Activated T-helper 1 cell treated with anti-CD3 and anti-CD28 coated beads, Interleukin-12 subunit alpha, Interleukin-12 subunit beta, Interleukin-2, Interleukin-4 antibody, amounts not matched to agents 30 ng/mL and 10 ng/mL and 1 ng/mL, durations not matched to agents 14 hours and 24 hours and 36 hours (primary cell): Measurements from ENCODE around the gene MLLT1. TPM values are rescaled to one million over a fixed set of nuclear protein-coding genes. Genes with fewer than 3 reads are reported as not detected.

ENCODE experiments used
- DNase-seq: peaks from one replicate; pipeline ENCODE4 v3.0.0; 2021; ENCODE audit warnings: low spot score
- H3K27ac Mint-ChIP-seq: one replicate; pipeline ENCODE4 v1.8.0; 2021; ENCODE audit warnings: mild to moderate bottlenecking, mixed read lengths
- H3K27me3 Mint-ChIP-seq: one replicate; pipeline ENCODE4 v1.8.0; 2022; ENCODE audit warnings: mild to moderate bottlenecking, moderate library complexity, mixed read lengths; ENCODE audit not compliant: insufficient read depth
- H3K36me3 Mint-ChIP-seq: one replicate; pipeline ENCODE4 v1.8.0; 2021; ENCODE audit warnings: low read depth, mixed read lengths
- H3K4me1 Mint-ChIP-seq: one replicate; pipeline ENCODE4 v1.8.0; 2021; ENCODE audit warnings: low read depth, mixed read lengths
- H3K4me3 Mint-ChIP-seq: one replicate; pipeline ENCODE4 v1.8.0; 2021; ENCODE audit warnings: mild to moderate bottlenecking, moderate library complexity, mixed read lengths
- H3K9me3 Mint-ChIP-seq: one replicate; pipeline ENCODE4 v1.8.0; 2021; ENCODE audit warnings: mixed read lengths
- intact Hi-C: fragments of 100-400 bp; cut with micrococcal nuclease; formaldehyde crosslinking; loops from one replicate; pipeline ENCODE4 v1.15.1; 2024
- total RNA-seq: library from RNA; stranded (reverse); gene quantifications from 2 replicates; pipeline ENCODE4 v1.2.3, GENCODE V29; 2022

The MLLT1 gene
- total RNA-seq, 1 donor from 2014 or later: 77.4 TPM

DNA sequence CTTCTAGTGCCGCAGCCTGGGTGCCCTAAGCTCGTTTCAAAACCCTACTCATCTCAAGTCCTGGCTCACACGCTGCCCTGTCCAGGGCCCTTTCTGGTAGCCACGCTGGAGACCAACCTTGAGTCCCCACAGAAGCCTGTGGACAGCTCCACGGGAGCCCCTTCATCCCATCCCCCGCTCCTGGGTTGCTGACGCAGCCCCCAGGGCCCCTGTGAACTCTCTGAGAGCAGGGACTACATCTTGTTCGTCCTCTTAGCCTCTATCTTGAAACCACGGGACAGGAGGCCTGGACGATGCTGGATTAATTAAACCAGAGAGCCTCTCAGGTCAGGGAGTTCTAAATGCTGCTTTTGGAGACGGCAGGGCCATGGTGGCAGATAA is 7.4 kb downstream of the MLLT1 start:
- intact Hi-C loops: no loop called here
- peaks cover 14% of the 10 kb centered on the region for H3K4me1 Mint-ChIP-seq

GRCh38 chr19:6271721-6272410 is 7.9 kb downstream of the MLLT1 start:
- peaks cover 18% of the 10 kb centered on the region for H3K36me3 Mint-ChIP-seq
- no peaks in the 10 kb centered on the region for H3K27me3 Mint-ChIP-seq
- H3K4me1 Mint-ChIP-seq: peaks cover 11% of the 10 kb centered on the region
- H3K4me3 Mint-ChIP-seq: no peak overlapping the region
- intact Hi-C loops: no loop called here
- H3K27ac Mint-ChIP-seq: no peak overlapping the region
- H3K9me3 Mint-ChIP-seq: no peaks in the 10 kb centered on the region
- no peak for DNase-seq

More for the DNA sequence above, 7.4 kb downstream of the MLLT1 start:
- H3K4me3 Mint-ChIP-seq: no peak overlapping the region
- H3K27ac Mint-ChIP-seq: no peak overlapping the region
- no peaks in the 10 kb centered on the region for H3K9me3 Mint-ChIP-seq
- peaks cover 19% of the 10 kb centered on the region for H3K36me3 Mint-ChIP-seq
- H3K27me3 Mint-ChIP-seq: no peaks in the 10 kb centered on the region
- no peak for DNase-seq

- peaks cover 15% of the 10 kb centered on the region for H3K36me3 Mint-ChIP-seq
- no peaks in the 10 kb centered on the region for H3K9me3 Mint-ChIP-seq
- no peak overlapping the region for H3K27ac Mint-ChIP-seq
- no peak overlapping the region for H3K4me3 Mint-ChIP-seq
- DNase-seq: no peak
- no peaks in the 10 kb centered on the region for H3K27me3 Mint-ChIP-seq
- intact Hi-C loops: no loop called here
- peaks cover 5% of the 10 kb centered on the region for H3K4me1 Mint-ChIP-seq
Measured at GRCh38 chr19:6271251-6271650, 8.5 kb downstream of the MLLT1 start.

DNA sequence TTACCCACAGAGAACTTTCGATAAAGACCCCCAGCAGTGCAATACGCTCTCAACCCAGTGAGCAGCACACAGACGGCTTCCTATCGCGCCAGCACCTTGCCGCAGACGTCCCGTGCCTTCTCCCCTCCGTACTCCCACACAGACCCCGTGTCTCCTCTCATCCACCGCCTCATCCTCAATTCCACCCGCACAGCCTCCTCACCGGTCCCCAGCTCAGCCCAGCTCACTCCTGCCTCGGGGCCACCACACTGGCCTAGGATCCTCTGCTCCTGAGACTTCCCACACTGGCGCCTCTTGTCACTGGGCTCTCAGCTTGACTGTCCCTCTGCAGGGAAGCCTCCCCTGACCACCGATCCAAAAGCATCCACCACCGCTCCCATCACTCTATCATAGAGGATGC is 9.0 kb downstream of the MLLT1 start:
- intact Hi-C loops: no loop called here
- H3K27ac Mint-ChIP-seq: no peak overlapping the region
- peaks cover 5% of the 10 kb centered on the region for H3K4me1 Mint-ChIP-seq

GRCh38 chr19:6270076-6270745 is 9.6 kb downstream of the MLLT1 start:
- Mint-ChIP-seq H3K27ac (no peak overlapping the region), H3K9me3 (no peaks in the 10 kb centered on the region), H3K36me3 (peaks cover 15% of the 10 kb centered on the region), H3K27me3 (no peaks in the 10 kb centered on the region), H3K4me3 (no peak overlapping the region), H3K4me1 (peaks cover 5% of the 10 kb centered on the region)
- no peak for DNase-seq
- intact Hi-C loops: no loop called here

More for the DNA sequence above, 9.0 kb downstream of the MLLT1 start:
- no peaks in the 10 kb centered on the region for H3K27me3 Mint-ChIP-seq
- no peak for DNase-seq
- H3K4me3 Mint-ChIP-seq: no peak overlapping the region
- no peaks in the 10 kb centered on the region for H3K9me3 Mint-ChIP-seq
- H3K36me3 Mint-ChIP-seq: peaks cover 15% of the 10 kb centered on the region

DNA sequence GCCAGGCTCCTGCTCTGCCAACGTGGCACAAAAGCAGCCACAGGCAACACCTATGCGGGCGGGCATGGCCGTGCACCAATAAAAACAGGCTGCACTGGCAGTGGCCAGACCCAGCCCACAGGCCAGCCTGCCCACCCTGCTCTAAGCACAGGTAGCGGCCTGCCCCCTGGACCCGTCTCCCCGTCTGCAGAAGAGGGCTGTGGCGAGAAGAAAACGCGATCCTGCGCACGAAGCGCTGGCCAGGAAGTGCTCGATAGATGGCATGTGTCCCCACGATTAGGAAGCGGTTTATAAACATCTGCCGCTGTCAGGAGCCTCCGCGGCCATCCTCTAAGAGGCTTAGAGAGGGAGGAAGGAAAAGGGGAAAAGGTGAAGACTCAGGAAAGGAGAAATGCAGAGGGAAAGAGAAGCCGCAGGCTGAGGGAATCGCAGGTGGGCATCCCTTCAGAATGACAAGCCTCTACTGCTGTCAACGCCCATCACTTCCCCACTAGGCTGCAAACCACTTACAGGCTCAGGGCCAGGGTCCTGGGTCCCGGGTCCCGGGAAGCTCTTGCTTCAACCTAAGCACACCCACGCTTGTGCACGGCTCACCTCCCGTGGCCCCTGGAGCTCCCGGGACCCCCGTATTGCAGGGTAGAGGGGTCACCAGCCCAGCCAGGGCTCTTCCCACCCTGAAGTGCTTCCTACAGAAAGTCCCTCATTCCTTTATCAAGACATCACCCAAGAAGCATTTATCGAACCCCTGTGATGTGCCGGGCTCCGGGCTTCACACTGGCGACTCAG is 10.5 kb downstream of the MLLT1 start:
- H3K9me3 Mint-ChIP-seq: no peaks in the 10 kb centered on the region
- H3K36me3 Mint-ChIP-seq: peaks cover 15% of the 10 kb centered on the region
- H3K27ac Mint-ChIP-seq: no peak overlapping the region
- DNase-seq: no peak
- no peak overlapping the region for H3K4me3 Mint-ChIP-seq
- intact Hi-C loops: no loop called here
- peaks cover 5% of the 10 kb centered on the region for H3K4me1 Mint-ChIP-seq
- H3K27me3 Mint-ChIP-seq: no peaks in the 10 kb centered on the region

GRCh38 chr19:6268382-6268771 is 11.4 kb downstream of the MLLT1 start:
- Mint-ChIP-seq H3K4me3 (no peak overlapping the region), H3K27ac (peak overlapping the region; percentile 33), H3K4me1 (peaks cover 5% of the 10 kb centered on the region), H3K9me3 (no peaks in the 10 kb centered on the region), H3K27me3 (no peaks in the 10 kb centered on the region), H3K36me3 (peaks cover 18% of the 10 kb centered on the region)
- no peak for DNase-seq
- intact Hi-C loops: no loop called here

- no peaks in the 10 kb centered on the region for H3K9me3 Mint-ChIP-seq
- DNase-seq: no peak
- peak overlapping the region; percentile 33 for H3K27ac Mint-ChIP-seq
- peaks cover 19% of the 10 kb centered on the region for H3K36me3 Mint-ChIP-seq
- no peaks in the 10 kb centered on the region for H3K27me3 Mint-ChIP-seq
- intact Hi-C loops: no loop called here
- H3K4me3 Mint-ChIP-seq: no peak overlapping the region
- peaks cover 5% of the 10 kb centered on the region for H3K4me1 Mint-ChIP-seq
Measured at GRCh38 chr19:6267552-6268381, 12.0 kb downstream of the MLLT1 start.

DNA sequence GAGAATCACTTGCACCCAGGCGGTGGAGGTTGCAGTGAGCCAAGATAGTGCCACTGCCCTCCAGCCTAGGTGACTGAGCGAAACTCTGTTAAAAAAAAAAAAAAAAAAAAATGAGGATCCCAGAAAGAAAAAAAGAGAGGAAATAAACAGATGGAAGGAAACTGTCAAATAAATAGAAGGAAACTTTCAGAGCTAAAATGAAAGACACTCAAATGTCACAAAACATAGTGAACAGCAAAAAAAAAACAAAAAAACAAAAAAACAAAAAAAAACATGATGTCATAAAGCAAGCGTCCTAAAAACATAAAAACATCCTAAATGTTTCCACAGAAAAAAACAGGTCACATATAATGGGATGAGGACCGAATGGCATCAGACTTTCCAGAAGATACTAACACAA is 15.0 kb downstream of the MLLT1 start:
- intact Hi-C loops: no loop called here
- Mint-ChIP-seq H3K9me3 (no peaks in the 10 kb centered on the region), H3K27me3 (no peaks in the 10 kb centered on the region), H3K36me3 (peaks cover 13% of the 10 kb centered on the region), H3K4me3 (no peak overlapping the region), H3K4me1 (no peaks in the 10 kb centered on the region), H3K27ac (no peak overlapping the region)
- DNase-seq: no peak

DNA sequence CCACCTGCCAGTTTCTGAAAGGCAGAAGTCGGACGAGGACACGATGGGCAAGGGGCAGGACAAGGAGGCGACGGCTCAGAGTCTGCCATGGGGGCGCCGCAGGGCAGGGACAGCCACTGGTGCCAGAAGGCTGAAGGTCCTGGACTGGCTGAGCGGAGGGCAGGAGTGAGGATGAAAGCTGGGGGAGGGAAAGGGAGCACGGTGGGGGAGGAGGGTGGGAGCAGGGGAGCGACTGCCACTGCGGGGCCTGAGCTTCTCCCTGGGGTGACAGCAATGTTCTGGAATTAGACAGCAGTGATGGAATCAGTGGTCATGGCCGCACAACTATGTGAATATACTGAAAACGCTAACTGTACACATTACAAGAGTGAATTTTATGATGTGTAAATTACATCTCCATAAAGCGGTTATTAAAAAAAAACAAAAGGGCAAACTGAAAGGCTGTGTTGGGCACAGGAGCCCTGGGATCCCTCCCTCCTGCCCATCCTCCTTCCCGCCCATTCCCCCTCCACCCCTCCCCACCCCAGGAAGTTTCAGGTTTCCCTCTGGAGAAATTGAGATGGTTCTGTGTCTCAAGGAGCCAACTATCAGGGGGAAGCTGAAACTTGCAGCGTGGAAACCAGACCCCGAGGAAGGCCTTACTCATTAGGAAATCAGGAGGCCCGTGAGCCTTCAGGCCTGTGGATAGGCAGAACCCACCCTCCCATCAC is 15.9 kb downstream of the MLLT1 start:
- no peak for DNase-seq
- Mint-ChIP-seq H3K4me3 (no peak overlapping the region), H3K4me1 (no peaks in the 10 kb centered on the region), H3K27me3 (no peaks in the 10 kb centered on the region), H3K36me3 (peaks cover 19% of the 10 kb centered on the region), H3K27ac (no peak overlapping the region), H3K9me3 (no peaks in the 10 kb centered on the region)
- intact Hi-C loops: no loop called here

- H3K27ac Mint-ChIP-seq: no peak overlapping the region
- intact Hi-C loops: no loop called here
- H3K4me1 Mint-ChIP-seq: no peaks in the 10 kb centered on the region
- no peaks in the 10 kb centered on the region for H3K27me3 Mint-ChIP-seq
- no peak for DNase-seq
- H3K4me3 Mint-ChIP-seq: no peak overlapping the region
- no peaks in the 10 kb centered on the region for H3K9me3 Mint-ChIP-seq
- H3K36me3 Mint-ChIP-seq: peaks cover 14% of the 10 kb centered on the region
Measured at GRCh38 chr19:6263306-6263705, 16.5 kb downstream of the MLLT1 start.

- intact Hi-C loops: no loop called here
- Mint-ChIP-seq H3K9me3 (no peaks in the 10 kb centered on the region), H3K4me1 (no peaks in the 10 kb centered on the region), H3K4me3 (no peak overlapping the region), H3K36me3 (peaks cover 11% of the 10 kb centered on the region), H3K27me3 (no peaks in the 10 kb centered on the region), H3K27ac (no peak overlapping the region)
- no peak for DNase-seq
Measured at GRCh38 chr19:6262519-6262918, 17.3 kb downstream of the MLLT1 start.
